Right cardiac atrium (tissue), 5 donors: ENCODE results near the gene PGR. TPM values are rescaled to one million over a fixed set of nuclear protein-coding genes. Genes with fewer than 3 reads are reported as not detected.
A peak's percentile ranks its signal among the peaks of the same experiment; 100 is the strongest.

Experiments used
- ATAC-seq, 2 donors: fragments of 200-7000 bp; cut with Tn5 transposase; one replicate each; pipeline versions ENCODE4 v1.8.0 to v1.9.1; 2020; ENCODE audit warnings: moderate library complexity in 2 of 2, mild to moderate bottlenecking in 1 of 2
- DNase-seq, 3 donors: peaks; one replicate each; pipeline ENCODE4 v3.0.0-alpha.2; 2020
- H3K27ac ChIP-seq: one replicate; pipeline ENCODE4 v1.5.1; 2013; ENCODE audit warnings: mild to moderate bottlenecking, low read length, control low read depth, moderate library complexity
- H3K27me3 ChIP-seq: one replicate; pipeline ENCODE4 v1.6.1; 2013; ENCODE audit not compliant: control insufficient read depth, insufficient read depth
- H3K4me1 ChIP-seq: one replicate; pipeline ENCODE4 v1.6.1; 2013; ENCODE audit warnings: low read length; ENCODE audit not compliant: control insufficient read depth, insufficient read depth
- H3K4me3 ChIP-seq: one replicate; pipeline ENCODE4 v1.5.1; 2013; ENCODE audit warnings: low read length, control low read depth
- H3K9me3 ChIP-seq: one replicate; pipeline ENCODE4 v1.6.1; 2013; ENCODE audit warnings: low read length; ENCODE audit not compliant: control insufficient read depth
- WGBS: extraction: QIAGEN DNeasy Blood & Tissue Kit; methylation state at CpG from one replicate; pipeline ENCODE4 v1.1.7; 2013; 5-methylcytosine and 5-hydroxymethylcytosine counted together
- intact Hi-C, 4 donors: fragments of 100-400 bp; cut with DNase I; formaldehyde crosslinking; loops; one replicate each; pipeline versions ENCODE4 v1.11.0 to v1.14.0; 2022 to 2023
- polyA plus RNA-seq: library from polyadenylated mRNA; stranded (reverse); fragments of 200-250 nt; gene quantifications from one replicate; pipeline ENCODE4 v1.2.3, GENCODE V29; 2013
- total RNA-seq, 4 donors: library from RNA; stranded (reverse); fragmentation: NEBNext Ultra II Directional; extraction: Animal tissue kit (Norgen Biotek cat#: 25700); gene quantifications; one replicate each; pipeline ENCODE4 v1.2.1, GENCODE V29; 2021
- donor health status: healthy with polysubstance abuse.
- donor health status: DM: no; HTN: yes; CAD: no.
- donor health status: DM: no; HTN: no; CAD: no.
- donor health status: DM: no; HTN: yes; CAD: no; lungs with severe emphysema.
- donor health status: DM: yes; HTN: yes; CAD: no.

PGR gene
- total and polyA plus RNA-seq, 5 donors, result 2.1 to 10.1 (median 7.3) TPM

DNA sequence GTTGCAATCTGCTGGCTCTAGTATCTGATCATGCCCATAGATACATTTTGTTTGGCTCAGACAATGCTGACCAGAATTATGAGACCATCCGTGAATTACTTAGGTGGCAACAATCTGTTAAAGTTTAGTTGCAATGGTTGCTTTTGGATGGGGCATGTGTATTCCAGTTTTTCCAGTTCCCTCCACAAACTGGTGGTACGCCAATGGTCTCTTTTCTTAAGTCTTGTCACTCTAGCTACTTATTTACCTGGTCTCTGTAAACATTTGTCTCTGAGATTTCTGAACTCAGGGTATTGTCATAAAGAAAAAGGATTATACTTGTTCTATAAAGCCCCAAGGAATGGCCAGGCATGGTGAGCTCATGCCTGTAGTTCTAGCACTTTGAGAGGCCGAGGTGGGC lies 65.9 kb downstream of the PGR start:
- no peaks in the 10 kb centered on the region for H3K9me3 ChIP-seq
- no peaks in the 10 kb centered on the region for H3K27me3 ChIP-seq
- no peak overlapping the region for H3K27ac ChIP-seq
- intact Hi-C loops, result no loop called here
- ATAC-seq (no peak), DNase-seq (no peak)
- no peak overlapping the region for H3K4me3 ChIP-seq
- no peaks in the 10 kb centered on the region for H3K4me1 ChIP-seq
- WGBS, result 75% methylated on average over 3 of the region's 3 CpGs

DNA sequence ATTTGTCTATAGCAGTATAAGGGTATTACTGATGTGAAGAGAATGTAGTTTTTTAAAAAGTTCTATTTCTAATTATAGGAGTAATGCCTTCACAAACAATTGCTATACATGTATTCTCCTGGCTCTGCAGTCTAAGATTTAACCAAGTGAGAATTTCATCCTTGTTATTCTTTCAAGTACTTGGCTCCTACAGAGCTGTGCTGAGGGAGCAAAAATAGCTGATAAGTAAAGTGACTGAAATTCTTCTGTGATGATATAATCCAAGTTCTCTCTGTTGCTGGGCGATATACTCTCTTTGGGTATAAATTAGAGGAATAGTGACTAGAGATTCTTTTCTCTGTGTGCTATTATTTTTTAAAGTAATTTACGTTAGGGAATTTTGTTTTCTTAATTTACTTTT lies 68.0 kb downstream of the PGR start:
- ATAC-seq, result peak; percentile 90 to 93
- H3K27ac ChIP-seq, result no peak overlapping the region
- H3K27me3 ChIP-seq, result no peaks in the 10 kb centered on the region
- intact Hi-C loops, result no loop called here
- no peak for DNase-seq
- no peaks in the 10 kb centered on the region for H3K9me3 ChIP-seq
- WGBS, result 17% methylated on average over 2 of the region's 2 CpGs
- H3K4me3 ChIP-seq, result no peak overlapping the region
- H3K4me1 ChIP-seq, result no peaks in the 10 kb centered on the region

GRCh38 chr11:101059331-101059730 lies 70.3 kb downstream of the PGR start:
- intact Hi-C loops, result no loop called here
- H3K4me3 ChIP-seq, result no peak overlapping the region
- WGBS, result 79% methylated on average over 4 of the region's 4 CpGs
- no peaks in the 10 kb centered on the region for H3K4me1 ChIP-seq
- DNase-seq (no peak), ATAC-seq (no peak)
- no peak overlapping the region for H3K27ac ChIP-seq
- H3K9me3 ChIP-seq, result no peaks in the 10 kb centered on the region
- H3K27me3 ChIP-seq, result no peaks in the 10 kb centered on the region

GRCh38 chr11:101053492-101053891 lies 76.1 kb downstream of the PGR start:
- Histone ChIP-seq H3K4me3 (no peak overlapping the region), H3K27ac (no peak overlapping the region), H3K27me3 (no peaks in the 10 kb centered on the region), H3K9me3 (no peaks in the 10 kb centered on the region), H3K4me1 (no peaks in the 10 kb centered on the region)
- DNase-seq, result no peak
- ATAC-seq, result no peak
- intact Hi-C loops, result no loop called here
- 91% methylated on average over 1 of the region's 1 CpG for WGBS

- ATAC-seq, result no peak
- DNase-seq, result no peak
- intact Hi-C loops, result no loop called here
- 68% methylated on average over 2 of the region's 2 CpGs for WGBS
- Histone ChIP-seq H3K9me3 (no peaks in the 10 kb centered on the region), H3K27me3 (no peaks in the 10 kb centered on the region), H3K4me3 (no peak overlapping the region), H3K4me1 (no peaks in the 10 kb centered on the region), H3K27ac (no peak overlapping the region)
These were observed 77.9 kb downstream of the PGR start for GRCh38 chr11:101051677-101052076.

GRCh38 chr11:101049813-101050212 lies 79.8 kb downstream of the PGR start:
- ATAC-seq, result no peak
- Histone ChIP-seq H3K4me3 (no peak overlapping the region), H3K27me3 (no peaks in the 10 kb centered on the region), H3K27ac (no peak overlapping the region), H3K9me3 (no peaks in the 10 kb centered on the region), H3K4me1 (no peaks in the 10 kb centered on the region)
- 81% methylated on average over 2 of the region's 2 CpGs for WGBS
- intact Hi-C loops, result no loop called here
- DNase-seq, result no peak

- Histone ChIP-seq H3K4me1 (no peaks in the 10 kb centered on the region), H3K27ac (no peak overlapping the region), H3K9me3 (no peaks in the 10 kb centered on the region), H3K27me3 (no peaks in the 10 kb centered on the region), H3K4me3 (no peak overlapping the region)
- no peak for DNase-seq
- 63% methylated on average over 4 of the region's 4 CpGs for WGBS
- no peak for ATAC-seq
- intact Hi-C loops, result no loop called here
These were observed 80.5 kb downstream of the PGR start for GRCh38 chr11:101049123-101049522.

- DNase-seq (no peak), ATAC-seq (no peak)
- Histone ChIP-seq H3K9me3 (no peaks in the 10 kb centered on the region), H3K27me3 (no peaks in the 10 kb centered on the region), H3K27ac (no peak overlapping the region), H3K4me1 (no peaks in the 10 kb centered on the region), H3K4me3 (no peak overlapping the region)
- WGBS, result 85% methylated on average over 5 of the region's 5 CpGs
- intact Hi-C loops, result no loop called here
These were observed 81.1 kb downstream of the PGR start for GRCh38 chr11:101048479-101048878.

GRCh38 chr11:101046947-101047346 lies 82.7 kb downstream of the PGR start:
- no peaks in the 10 kb centered on the region for H3K4me1 ChIP-seq
- intact Hi-C loops, result no loop called here
- no peak for ATAC-seq
- no peaks in the 10 kb centered on the region for H3K27me3 ChIP-seq
- H3K4me3 ChIP-seq, result no peak overlapping the region
- WGBS, result 90% methylated on average over 2 of the region's 2 CpGs
- H3K27ac ChIP-seq, result no peak overlapping the region
- DNase-seq, result no peak
- H3K9me3 ChIP-seq, result no peaks in the 10 kb centered on the region

DNA sequence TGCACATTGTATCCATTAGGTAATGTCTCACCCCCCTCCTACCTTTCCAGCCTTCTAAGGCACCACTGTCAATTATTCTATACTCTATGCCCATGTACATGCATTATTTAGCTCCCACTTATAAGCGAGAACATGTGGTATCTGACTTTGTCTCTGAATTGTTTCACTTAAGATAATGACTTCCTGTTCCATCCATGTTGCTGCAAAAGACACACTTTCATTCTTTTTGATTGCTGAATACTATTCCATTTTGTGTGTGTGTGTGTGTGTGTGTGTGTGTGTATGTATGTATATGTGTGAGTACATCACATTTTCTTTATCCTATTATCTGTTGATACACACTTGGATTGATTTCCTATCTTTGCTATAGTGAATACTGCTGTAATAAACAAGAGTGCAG lies 84.2 kb downstream of the PGR start:
- ATAC-seq, result no peak
- Histone ChIP-seq H3K4me1 (no peaks in the 10 kb centered on the region), H3K9me3 (no peaks in the 10 kb centered on the region), H3K27ac (no peak overlapping the region), H3K4me3 (no peak overlapping the region), H3K27me3 (no peaks in the 10 kb centered on the region)
- 77% methylated on average over 1 of the region's 1 CpG for WGBS
- no peak for DNase-seq
- intact Hi-C loops, result no loop called here

DNA sequence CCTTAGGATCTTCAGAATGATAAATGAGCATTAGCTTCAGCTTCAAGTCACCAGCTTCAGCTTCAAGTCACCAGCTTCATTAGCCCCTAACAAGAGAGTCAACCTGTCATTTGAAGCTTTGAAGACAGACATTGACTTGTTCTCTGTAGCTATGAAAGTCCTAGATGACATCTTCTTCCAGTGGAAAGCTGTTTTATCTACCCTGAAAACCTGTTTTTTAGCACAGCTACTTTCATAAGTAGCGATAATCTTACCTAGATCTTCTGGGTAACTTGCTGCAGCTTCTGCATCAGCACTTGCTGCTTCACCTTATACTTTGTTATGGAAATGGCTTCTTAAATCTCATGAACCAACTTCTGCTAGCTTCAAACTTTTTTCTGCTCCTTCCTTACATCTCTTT lies 85.7 kb downstream of the PGR start:
- ATAC-seq (no peak), DNase-seq (no peak)
- no peaks in the 10 kb centered on the region for H3K9me3 ChIP-seq
- no peaks in the 10 kb centered on the region for H3K27me3 ChIP-seq
- intact Hi-C loops, result no loop called here
- 96% methylated on average over 1 of the region's 1 CpG for WGBS
- H3K4me3 ChIP-seq, result no peak overlapping the region
- no peaks in the 10 kb centered on the region for H3K4me1 ChIP-seq
- no peak overlapping the region for H3K27ac ChIP-seq

DNA sequence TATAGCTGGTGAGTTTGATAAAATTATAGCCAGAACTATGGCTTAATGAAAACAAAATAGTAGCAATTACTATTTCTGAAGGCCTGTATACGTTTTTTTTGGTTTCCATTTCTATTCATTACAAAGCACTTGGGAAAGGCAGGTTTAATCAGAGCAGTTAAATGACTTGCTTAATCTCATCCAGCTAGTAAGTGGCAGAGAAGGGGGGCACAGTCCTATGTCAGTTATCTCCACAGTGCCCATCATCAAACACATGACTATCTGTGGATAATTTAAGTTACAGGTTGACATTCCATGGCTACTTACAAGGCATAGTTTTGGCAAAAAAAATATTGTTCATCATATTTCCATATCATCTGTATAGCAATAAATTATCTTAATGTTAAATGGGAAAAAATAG lies 93.7 kb downstream of the PGR start:
- no peaks in the 10 kb centered on the region for H3K27me3 ChIP-seq
- H3K4me3 ChIP-seq, result no peak overlapping the region
- no peaks in the 10 kb centered on the region for H3K9me3 ChIP-seq
- no peak for DNase-seq
- H3K27ac ChIP-seq, result no peak overlapping the region
- WGBS, result 40% methylated on average over 1 of the region's 1 CpG
- intact Hi-C loops, result loop anchor here in 1 of 4 donors (10.0 kb wide), 1 partner anchor 79 kb away; no protein-coding TSS in a partner anchor
- no peaks in the 10 kb centered on the region for H3K4me1 ChIP-seq
- ATAC-seq, result peak; percentile 47 to 48
